SHP77 (cell line): Measurements from ENCODE around the gene TMEM9.

ENCODE experiments used
- DNase-seq, 2 experiments: peaks; one replicate each; lab custom pipeline; 2025; lab: John Stamatoyannopoulos, UW

The TMEM9 gene

GRCh38 chr1:201145816-201146215, 8.5 kb downstream of the TMEM9 start:
- DNase-seq = no peak

- DNase-seq = no peak
These were observed 9.1 kb downstream of the TMEM9 start for GRCh38 chr1:201145132-201145531.

- DNase-seq = no peak
These were observed 9.6 kb downstream of the TMEM9 start for GRCh38 chr1:201144701-201145100.

- no peak for DNase-seq
These were observed 10.3 kb downstream of the TMEM9 start for GRCh38 chr1:201143726-201144635.

- no peak for DNase-seq
These were observed 11.2 kb downstream of the TMEM9 start for GRCh38 chr1:201142849-201143725.

GRCh38 chr1:201142011-201142848, 12.0 kb downstream of the TMEM9 start:
- no peak for DNase-seq

- DNase-seq = no peak
These were observed 12.9 kb downstream of the TMEM9 start for GRCh38 chr1:201141418-201141817.

- DNase-seq = no peak
These were observed 13.4 kb downstream of the TMEM9 start for GRCh38 chr1:201140941-201141260.

GRCh38 chr1:201140235-201140940, 13.9 kb downstream of the TMEM9 start:
- DNase-seq = no peak

- DNase-seq = no peak
These were observed 14.5 kb downstream of the TMEM9 start for GRCh38 chr1:201139756-201140155.

GRCh38 chr1:201139306-201139705, 15.0 kb downstream of the TMEM9 start:
- DNase-seq = no peak

- DNase-seq = no peak
These were observed 15.9 kb downstream of the TMEM9 start for GRCh38 chr1:201138311-201138840.

GRCh38 chr1:201137579-201138310, 16.5 kb downstream of the TMEM9 start:
- DNase-seq = no peak

GRCh38 chr1:201137024-201137392, 17.3 kb downstream of the TMEM9 start:
- no peak for DNase-seq

- DNase-seq = no peak
These were observed 17.8 kb downstream of the TMEM9 start for GRCh38 chr1:201136355-201137023.

- no peak for DNase-seq
These were observed 19.9 kb downstream of the TMEM9 start for GRCh38 chr1:201134405-201134804.

- no peak for DNase-seq
These were observed 22.9 kb downstream of the TMEM9 start for GRCh38 chr1:201131398-201131797.

GRCh38 chr1:201128962-201129361, 25.3 kb downstream of the TMEM9 start:
- DNase-seq = no peak

- DNase-seq = no peak
These were observed 25.8 kb downstream of the TMEM9 start for GRCh38 chr1:201128476-201128875.
